ENCODE data around the gene CIAO2A.
"Not testable (repeated sequence)": the region's sequence is repeated elsewhere in the genome, so short reads cannot be mapped to it uniquely, and the experiment has no call there.

Gene CIAO2A

GRCh38 chr15:64112073-64112772 lies 18.6 kb upstream of the CIAO2A start:
- DNase-seq (ENCODE audit: low spot score): no peak

- DNase-seq (ENCODE audit: low spot score): no peak
Observed at GRCh38 chr15:64111679-64112050, 18.0 kb upstream of the CIAO2A start.

- DNase-seq (ENCODE audit: low spot score): no peak
Observed at GRCh38 chr15:64110950-64111678, 17.5 kb upstream of the CIAO2A start.

GRCh38 chr15:64110108-64110701 lies 16.6 kb upstream of the CIAO2A start:
- DNase-seq (ENCODE audit: low spot score): not testable (repeated sequence)

GRCh38 chr15:64107337-64107736 lies 13.7 kb upstream of the CIAO2A start:
- DNase-seq (ENCODE audit: low spot score): no peak

- DNase-seq (ENCODE audit: low spot score): no peak
Observed at GRCh38 chr15:64105113-64105704, 11.6 kb upstream of the CIAO2A start.

GRCh38 chr15:64102497-64102896 lies 8.9 kb upstream of the CIAO2A start:
- DNase-seq (ENCODE audit: low spot score): no peak

GRCh38 chr15:64100958-64101357 lies 7.3 kb upstream of the CIAO2A start:
- DNase-seq (ENCODE audit: low spot score): no peak

- no peak for DNase-seq (ENCODE audit: low spot score)
Observed at GRCh38 chr15:64099379-64099778, 5.7 kb upstream of the CIAO2A start.

GRCh38 chr15:64096668-64097384 lies 3.2 kb upstream of the CIAO2A start:
- no peak for DNase-seq (ENCODE audit: low spot score)

- DNase-seq (ENCODE audit: low spot score): peak; percentile 93
Observed at GRCh38 chr15:64095795-64096667, 2.4 kb upstream of the CIAO2A start, which contains the start of gene SNX1. Gene SNX1, plus strand, starts transcription at chr15:64095982. Its CDS starts 32 bp downstream, at chr15:64096014.

GRCh38 chr15:64095431-64095794 lies 1.8 kb upstream of the CIAO2A start:
- DNase-seq (ENCODE audit: low spot score): no peak

GRCh38 chr15:64092864-64093626 lies 593 bp downstream of the CIAO2A start:
- peak; percentile 68 for DNase-seq (ENCODE audit: low spot score)

- DNase-seq (ENCODE audit: low spot score): no peak
Observed at GRCh38 chr15:64092075-64092820, 1.4 kb downstream of the CIAO2A start.

GRCh38 chr15:64090527-64090926 lies 3.1 kb downstream of the CIAO2A start:
- DNase-seq (ENCODE audit: low spot score): no peak

- no peak for DNase-seq (ENCODE audit: low spot score)
Observed at GRCh38 chr15:64089543-64090280, 3.9 kb downstream of the CIAO2A start.

GRCh38 chr15:64082757-64083156 lies 10.9 kb downstream of the CIAO2A start:
- no peak for DNase-seq (ENCODE audit: low spot score)

GRCh38 chr15:64073496-64073895 lies 20.1 kb downstream of the CIAO2A start:
- not testable (repeated sequence) for DNase-seq (ENCODE audit: low spot score)
